ENCODE data around the gene FTCDNL1.

The FTCDNL1 gene

DNA sequence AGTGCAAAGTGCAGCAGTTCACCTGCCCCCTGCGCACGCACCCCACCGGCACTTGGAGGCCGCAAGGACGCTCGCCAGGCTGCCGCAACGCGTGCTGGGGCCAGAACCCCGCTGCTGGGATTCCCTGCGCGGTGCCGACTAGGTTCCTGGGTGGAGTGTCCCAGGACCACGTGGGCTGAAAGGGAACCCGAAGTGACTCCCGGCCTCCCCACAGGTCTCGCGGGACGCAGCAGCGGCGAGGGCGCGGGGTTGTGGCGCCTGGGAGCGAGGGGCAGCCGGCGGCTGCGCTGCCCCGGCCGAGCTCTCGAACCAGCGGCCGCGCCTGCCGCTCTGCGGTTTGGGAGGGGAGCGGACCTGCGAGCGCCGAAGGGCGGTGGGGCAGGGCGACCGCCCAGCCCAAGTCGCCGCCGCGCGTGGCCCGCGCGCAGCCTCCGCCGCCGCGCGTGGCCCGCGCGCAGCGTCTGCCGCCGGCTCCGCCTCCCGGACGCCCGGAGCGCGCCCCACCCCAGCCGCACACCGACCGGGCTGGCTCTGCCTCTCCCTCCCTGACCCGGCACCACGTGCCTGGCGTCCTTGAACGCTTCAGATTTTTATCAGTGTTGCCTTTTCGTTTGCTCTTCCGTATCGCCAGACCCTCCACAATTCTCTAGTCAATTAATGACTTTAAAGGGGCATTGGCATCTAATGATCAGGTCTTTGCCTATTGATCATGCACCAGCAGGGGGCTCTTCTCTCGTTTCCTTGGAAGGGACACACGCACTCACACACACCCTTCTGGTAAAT lies at the start of gene FTCDNL1:
TSS of gene FTCDNL1 (minus strand) at position 475 of the 783 bp plus-strand sequence. CDS start 2,230 bp downstream, outside the sequence.
- peak; percentile 76 for DNase-seq

DNA sequence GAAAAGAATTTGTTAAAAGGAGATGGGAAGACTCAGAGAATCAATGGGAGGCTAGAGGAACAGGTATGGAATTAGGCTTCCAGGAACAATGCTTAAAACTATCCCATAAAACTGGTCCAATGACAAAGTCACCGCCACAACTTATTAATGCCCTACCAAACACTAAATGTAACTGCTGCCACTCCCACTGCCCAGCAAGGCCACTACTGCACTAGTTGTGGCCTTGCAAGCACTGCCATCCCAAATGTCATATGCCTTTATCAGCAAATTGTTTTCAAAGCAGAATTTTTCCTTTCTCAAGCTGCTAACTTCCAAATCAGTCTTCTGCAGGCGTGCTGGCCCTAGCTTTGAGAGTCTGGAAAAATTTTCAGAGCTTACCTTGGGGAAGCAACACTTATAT lies 45.6 kb upstream of the FTCDNL1 start:
- DNase-seq, result no peak

DNA sequence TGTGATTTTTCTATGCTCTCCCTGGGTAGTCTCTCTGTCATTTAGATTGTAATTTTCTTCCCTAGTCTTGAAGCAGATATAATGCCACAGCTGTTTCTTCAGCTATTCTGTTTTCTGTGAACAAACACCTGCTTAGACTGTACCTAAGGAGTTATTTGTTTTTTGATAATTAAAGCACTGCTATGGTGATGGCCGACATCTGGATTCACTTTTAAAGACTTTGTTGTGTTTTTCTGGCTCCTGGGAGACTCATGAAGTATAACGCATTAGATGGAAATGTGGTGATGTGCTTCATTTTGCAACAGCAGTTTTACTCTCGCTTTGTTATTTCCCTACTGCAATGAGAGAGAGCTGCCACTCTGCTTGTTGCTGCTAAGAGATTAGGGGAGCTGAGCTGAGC lies 44.4 kb upstream of the FTCDNL1 start:
- no peak for DNase-seq

DNA sequence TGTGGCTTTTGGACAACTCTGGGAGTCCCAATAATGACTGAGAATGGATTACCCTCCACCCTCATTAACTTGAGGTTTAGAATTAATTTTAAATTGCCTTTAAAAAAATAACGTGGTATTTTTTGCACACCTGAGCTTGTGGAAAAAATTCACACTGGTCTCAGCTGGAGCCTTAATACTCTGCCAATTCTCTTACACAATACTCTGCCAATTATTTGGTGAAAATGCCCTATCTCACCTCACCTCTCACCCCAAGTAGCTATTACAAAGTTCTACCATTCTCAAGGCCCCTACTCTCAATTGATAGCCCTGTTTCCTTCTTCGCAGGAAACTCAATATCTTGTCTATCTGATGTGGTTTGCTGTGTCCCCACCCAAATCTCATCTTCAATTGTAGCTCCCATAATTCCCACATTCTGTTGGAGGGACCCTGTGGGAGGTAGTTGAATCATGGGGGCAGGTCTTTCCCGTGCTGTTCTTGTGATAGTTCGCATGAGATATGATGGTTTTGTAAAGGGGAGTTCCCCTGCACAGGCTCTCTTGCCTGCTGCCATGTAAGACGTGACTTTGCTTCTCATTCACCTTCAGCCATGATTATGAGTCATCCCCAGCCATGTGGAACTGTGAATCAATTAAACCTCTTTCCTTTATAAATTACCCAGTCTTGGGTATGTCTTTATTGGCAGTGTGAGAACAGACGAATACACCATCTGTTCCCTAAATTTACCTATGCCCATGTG lies 32.7 kb upstream of the FTCDNL1 start:
- DNase-seq, result no peak

DNA sequence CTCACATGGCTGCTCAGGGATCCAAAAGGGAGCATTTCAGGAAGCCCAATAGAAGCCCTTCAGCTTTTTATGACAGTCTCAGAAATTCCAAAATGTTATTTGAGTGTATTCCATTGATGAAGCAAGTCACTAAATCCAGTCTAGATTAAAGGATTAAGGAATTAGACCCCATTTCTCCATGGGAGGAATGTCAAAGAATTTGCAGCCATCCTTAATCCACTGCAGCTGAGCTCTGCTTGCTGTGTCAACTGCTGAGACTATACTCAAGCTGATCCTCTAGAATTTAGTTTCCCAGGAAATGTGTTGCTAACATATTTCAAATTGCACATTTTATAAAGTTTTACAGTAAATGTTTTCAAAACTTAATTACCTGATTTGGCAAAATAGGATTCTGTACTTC lies 31.7 kb upstream of the FTCDNL1 start:
- DNase-seq, result no peak

DNA sequence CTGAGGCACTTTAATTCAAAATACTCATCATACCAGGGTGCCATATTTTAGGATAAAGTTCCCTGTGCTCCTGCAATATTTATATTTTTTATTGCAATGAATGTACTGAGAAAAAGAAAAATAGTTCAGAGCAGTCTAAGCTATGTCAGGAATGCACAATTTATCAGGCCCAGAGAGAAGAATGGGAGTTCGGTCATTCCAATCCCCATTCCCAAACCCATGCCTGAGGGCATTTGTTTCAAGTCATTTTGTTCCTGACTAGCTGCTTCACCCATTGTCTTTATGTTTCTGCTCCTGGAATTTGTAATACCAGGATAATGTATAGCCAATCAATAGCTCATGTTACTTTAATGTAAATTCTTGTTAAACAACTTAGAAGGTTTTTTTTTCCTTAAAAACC lies 24.4 kb upstream of the FTCDNL1 start:
- no peak for DNase-seq

DNA sequence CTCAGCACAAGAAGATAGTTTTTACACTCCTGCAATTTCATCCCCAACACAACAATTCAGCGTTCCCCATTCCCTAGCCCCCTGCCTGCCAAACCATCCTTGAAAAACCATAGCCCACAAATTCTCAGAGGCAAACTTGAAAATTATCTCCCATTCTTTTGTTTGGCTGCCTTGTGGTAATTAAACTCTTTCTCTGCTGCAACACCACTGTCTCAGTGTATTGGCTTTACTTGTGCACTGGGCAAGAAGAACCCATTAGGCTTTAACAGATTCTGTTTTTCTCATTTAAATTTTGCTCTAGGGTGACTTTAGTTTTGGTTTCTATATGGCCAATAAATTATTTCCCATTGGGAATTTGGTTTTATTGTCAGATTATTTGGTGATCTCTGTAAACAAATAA lies 23.2 kb upstream of the FTCDNL1 start:
- no peak for DNase-seq

DNA sequence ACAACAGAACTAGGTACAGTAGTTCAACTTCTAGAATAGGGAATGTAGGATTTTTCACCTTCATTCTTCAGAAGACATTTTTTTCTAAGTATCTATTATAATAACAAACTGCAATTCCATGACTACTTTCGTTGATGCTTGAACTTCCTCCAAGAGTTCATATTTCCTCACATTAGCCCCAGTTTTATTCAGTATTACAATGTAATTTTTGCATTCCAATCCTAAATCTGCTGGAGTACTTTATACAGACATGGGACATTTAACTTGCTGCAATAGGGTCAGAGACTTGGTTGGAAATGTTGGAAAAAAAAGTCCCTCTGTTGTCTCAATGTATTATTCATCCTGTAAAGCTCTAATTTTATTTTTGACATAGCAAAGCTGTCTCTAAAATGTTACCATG lies 19.6 kb upstream of the FTCDNL1 start:
- DNase-seq, result no peak

DNA sequence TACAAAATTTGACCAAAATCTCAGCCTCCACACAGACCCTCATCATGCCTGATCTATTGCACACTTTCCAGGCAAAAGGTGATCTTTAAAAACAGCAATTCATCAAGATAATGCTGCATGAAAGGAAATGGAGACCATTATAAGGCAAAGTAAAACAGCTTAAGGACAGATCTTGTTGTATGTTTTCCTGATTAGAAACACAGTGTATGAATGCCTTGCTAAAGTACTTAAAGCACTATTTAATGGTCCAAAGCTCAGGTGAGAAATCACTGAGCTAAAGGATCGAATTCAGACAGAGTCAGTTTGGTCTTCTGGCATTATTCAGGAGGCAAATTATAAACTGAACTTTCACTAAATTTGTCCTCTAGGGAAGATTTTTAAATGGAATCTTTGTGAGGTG lies 18.7 kb upstream of the FTCDNL1 start:
- DNase-seq, result no peak

DNA sequence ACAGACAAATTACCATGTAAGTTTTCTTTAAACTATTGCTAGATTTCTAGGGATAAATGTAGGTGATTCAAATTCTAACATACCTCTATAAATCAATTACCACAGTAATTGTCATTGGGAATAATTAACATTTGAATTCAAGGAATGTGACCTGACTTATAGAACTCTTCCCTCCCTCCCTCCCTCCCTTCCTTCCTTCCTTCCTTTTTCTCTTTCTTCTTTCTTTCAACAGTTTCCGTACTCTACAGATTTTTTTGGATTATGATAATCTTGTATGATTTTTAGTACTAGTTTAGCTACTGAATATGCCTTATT lies 18.2 kb upstream of the FTCDNL1 start:
- DNase-seq, result no peak

DNA sequence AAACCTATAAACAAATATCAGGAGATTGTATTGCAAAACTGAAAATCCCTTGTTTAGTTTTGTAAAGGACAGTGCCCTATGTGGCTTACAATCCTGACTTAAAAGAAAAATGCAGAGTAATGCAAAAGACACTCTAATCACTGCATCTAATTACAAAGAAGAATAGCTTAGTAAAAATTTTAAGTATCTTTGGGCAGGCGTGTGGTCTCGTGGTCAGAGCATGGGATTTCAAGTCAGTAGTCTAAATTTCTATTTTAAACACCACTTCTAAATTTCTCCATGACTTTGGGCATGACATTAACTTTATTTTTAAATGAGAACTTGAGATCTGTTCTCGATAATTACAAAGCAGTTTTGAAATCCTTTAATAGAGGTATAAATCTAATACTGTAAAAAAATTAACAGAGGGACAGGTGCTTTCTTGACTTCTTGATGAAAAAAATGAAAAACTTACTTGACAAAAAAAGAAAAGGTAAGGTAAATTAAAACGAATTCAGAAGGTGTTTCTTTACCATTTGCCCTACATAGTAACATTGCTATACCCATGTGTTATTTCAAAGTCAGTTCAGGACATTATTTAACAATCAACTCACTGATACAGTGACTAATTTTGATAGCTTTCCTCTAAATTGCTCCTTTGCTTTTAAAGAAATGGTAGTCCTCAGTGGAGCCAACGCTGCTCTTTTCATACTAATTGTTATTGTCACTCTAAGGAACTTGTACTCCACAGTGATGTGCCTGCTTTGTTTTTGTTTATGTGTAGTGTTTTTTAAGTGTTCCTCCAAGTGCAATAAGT lies 17.6 kb upstream of the FTCDNL1 start:
- DNase-seq, result no peak

DNA sequence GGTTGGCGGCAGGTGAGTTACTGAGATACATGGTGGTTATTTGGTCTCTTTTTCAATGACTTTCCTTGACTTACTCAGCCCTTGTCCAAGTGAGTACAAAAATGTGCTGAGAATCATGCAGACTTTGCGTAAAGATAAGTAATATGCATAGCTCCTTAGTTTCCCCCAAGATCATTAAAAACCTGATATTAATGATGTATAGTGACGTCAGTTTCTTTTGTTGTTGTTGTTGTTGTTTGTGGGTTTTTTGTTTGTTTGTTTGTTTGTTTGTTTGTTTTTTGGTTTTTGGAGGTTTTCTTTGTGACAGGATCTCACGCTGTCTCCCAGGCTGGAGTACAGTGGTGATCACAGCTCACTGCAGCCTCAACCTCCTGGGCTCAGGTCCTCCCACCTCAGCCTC lies 14.9 kb upstream of the FTCDNL1 start:
- DNase-seq, result no peak

DNA sequence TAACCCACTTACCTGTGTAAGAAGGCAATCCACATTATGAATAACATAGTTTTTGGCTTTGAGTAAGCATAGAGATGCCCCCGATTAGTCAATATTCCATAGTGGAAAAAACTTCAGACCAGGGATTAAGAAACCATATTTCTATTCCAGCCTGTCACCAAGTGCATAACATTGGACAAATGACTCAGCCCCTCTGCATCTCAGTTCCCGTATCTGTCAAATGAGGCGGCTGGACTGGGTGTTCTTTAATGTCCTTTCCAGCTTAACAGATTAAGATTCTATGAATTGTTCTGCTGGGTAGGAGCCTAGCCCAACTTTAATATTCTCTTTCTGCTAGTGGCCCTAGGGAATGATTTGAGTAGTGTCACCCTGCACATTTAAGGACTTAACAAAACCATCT lies 11.8 kb upstream of the FTCDNL1 start:
- DNase-seq, result no peak

DNA sequence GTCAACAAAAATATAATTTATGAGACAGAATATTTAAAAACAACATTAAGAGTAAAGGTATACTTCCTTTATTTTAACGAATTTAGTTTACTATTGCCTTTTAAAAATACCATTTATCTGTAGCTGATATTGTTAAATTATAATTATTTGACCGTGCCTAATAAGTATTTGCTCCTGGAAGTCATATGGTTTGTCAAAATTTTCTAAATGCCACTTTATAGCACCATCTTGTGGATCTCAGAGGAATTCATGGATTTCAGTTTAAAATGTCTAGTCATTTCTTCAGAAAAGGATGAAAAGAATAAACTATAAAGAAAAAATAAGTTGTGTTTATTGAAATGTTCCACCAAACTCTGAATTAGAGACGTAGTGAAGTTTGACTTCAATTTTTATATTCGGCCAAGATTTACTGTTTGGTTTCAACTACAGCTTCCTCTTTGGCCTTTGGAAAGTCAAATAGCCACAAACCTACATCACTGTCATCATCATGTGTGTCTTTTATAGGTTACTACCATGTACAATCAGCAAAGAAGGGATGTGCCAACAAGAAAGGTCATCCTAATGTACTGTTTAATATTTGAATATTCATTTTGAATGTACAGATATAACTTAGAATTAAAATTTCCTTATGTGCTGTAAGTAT lies 10.3 kb upstream of the FTCDNL1 start:
- DNase-seq, result no peak

DNA sequence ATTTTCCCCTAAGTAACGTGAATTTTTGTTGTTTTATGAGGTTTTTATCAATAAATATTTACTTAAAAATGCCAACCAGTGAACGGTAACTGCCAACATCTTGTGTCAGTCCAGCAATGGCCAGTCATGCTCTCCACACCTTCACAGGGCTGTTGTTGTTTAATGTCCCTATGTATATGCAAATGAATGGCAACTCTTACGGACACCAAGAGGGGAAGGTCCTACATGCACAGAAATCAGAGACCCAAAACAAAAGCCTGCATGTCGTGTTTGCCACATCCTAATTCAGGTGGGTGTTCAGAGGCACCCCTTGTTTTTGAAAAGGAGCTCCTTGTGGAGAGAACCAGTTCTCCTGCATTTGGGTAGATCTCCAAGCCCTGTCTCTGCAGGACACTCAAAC lies 4.8 kb upstream of the FTCDNL1 start:
- no peak for DNase-seq

DNA sequence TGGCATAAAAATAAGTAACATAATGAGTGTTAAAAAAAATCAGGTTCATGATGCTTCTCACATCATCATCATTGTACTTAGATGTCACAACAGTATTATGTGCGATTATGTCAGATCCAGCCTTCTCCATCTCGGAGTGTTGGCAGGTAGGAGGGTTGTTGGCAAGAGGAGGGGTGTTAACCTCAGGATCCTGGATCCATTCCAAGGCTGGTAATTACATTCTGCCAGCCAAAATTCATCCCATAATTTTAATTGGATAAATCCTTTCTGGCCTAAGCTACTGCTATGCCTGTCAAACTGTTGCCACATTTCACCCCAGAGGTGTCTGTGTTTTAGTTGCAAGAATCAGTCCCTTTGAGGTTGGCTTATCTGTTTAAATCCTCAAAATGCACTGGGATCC lies 891 bp upstream of the FTCDNL1 start:
- DNase-seq, result no peak

DNA sequence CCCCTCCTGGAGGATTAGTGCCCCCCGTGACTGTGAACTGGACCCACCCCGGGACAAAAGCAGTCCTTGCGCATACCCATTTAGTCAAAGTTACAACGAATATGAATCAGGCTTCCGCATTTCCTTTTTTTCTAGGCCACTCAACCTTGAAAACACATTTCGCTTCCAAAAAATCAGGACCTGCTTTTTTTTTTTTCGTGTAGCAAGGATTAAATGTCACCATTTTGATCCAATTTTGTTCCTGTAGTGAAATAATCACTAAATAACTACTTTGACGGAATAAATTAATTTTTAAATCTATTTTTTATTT lies 464 bp upstream of the FTCDNL1 start:
- no peak for DNase-seq

DNA sequence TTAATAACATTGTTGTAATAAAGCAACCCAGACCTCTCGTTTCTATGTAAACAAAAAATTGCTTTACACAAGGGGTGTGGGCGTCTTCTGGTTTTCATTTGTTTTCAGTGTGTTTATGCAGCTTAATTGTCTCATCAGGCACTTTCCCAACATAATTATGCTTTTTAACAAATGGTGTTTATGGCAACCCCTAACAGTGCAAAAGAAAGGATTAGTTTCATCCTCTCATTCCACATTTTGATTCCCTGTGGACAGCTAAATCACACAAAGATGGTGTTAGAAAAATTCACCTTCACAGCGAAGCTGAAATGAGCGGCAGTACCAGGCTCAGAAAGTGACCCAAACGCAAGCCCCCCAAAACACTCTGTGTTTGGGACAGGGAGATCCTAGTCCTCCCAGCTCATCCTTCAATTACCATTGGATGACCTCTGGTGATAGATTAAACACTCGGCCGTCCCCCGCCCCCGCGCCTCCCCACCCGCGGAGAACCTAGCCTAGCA lies 724 bp downstream of the FTCDNL1 start:
- no peak for DNase-seq

DNA sequence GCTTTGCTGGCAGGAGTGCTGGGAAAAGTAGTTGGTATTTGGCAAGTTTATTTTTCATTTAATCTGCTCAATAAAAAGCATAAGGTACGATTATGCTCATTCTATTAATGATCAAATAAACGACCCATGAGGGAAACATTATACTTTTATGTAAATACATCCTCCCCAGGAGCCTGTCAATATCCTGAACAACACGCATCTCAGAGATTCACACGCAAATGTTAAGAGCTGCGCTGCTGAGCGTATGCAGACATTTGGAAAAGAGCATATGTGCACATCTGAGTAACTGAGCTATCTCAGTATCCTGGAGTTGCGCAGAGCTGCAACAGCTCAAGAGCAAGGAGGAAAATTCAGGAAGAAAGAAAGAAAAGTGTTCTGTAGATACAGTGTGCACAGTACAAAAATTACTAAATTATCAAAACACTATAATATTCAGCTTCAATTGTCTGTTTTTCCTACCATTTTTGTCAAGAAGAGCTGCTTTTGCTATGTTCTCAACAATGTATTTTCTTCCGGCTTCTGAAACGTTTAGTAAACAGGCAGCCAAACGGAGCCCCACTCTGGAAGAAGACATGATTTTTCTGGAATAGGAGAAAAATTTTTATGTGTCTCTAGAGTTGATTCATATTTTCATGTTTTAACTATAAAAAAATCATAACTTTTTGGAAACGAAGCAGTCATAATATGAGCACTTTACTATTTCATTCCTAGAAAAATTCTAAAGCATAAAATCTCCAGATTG lies 2.4 kb downstream of the FTCDNL1 start:
- DNase-seq, result no peak

DNA sequence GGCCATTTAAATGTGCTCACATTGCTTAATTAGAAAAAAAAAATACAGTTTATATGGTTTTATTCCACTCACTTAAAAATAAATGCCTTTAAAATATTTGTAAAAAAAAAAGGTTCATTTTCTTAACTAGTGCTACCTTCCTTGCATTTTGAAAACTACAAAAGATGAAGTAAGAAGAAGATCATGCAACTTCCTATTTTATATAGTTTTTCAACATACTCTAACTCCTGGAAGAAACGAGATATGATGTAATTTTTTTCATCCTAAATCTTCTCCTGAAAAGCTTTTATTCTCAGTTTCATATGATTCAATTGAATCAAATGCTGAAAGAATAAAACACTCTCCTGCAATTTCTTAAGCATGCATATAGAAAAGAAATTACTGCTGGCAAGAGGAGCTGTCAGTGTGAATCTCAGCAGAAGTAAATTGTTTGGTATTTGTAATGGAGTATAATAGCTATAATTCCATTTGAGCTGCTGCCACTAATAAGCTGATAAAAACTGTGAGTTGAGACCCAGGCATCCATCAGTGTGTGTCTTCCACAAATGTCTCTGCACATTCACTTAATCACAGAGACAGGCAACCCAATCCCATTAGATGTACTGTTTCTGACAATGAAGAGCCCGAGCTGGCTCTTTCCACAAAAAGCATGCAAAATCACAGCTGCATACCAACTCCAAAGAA lies 3.7 kb downstream of the FTCDNL1 start:
- DNase-seq, result no peak

DNA sequence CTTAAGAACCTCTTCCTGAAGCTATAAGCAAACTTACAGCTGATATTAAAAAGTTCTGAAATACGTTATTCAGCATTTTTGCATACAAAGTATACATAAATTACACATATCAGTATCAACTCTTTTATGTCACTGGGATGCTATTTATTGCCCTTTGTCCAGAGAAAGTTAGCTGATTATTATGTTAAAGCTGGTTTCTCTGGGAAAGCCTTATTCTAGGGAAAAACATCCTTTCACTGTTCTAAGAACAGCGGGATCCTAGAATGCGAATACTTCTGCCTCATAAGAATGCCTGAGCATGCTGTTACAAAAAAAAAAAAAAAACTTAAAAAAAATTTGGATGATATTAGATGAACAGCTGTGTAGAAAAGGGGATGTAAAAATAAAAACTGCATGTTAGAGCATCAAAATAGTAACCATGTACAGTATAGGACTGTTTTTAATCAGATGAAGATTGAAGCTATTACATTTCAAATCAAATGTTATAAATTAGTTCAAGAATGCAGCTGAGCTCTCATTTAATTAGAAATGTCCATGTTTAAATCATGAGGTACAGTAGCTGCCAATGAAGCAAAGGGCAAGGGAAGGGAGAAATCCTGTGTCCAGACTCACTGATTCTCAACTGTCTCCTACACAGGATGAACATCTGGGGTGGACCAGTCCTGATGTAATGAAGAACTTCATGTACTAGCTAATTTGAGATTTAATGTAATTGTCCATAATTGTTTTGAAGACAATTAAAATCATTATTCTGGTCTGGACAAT lies 8.2 kb downstream of the FTCDNL1 start:
- DNase-seq, result no peak
